Psoas muscle (tissue), 8 donors: ENCODE results near the gene DR1. TPM values are rescaled to one million over a fixed set of nuclear protein-coding genes. Genes with fewer than 3 reads are reported as not detected.

Experiments
- ATAC-seq, 4 donors: fragments of 200-7000 bp; cut with Tn5 transposase; one replicate each; pipeline ENCODE4 v1.9.1; 2020; ENCODE audit warnings: moderate library complexity in 3 of 4, mild to moderate bottlenecking in 2 of 4
- DNase-seq, 2 donors: peaks; one replicate each; pipeline ENCODE4 v3.0.0-alpha.2; 2020
- H3K27ac ChIP-seq: fragments of 200-600 bp; one replicate; pipeline ENCODE4 v1.8.0; 2022
- H3K27me3 ChIP-seq, 3 donors: fragments of 200-600 bp in 1 of 3; one replicate each; pipeline versions ENCODE4 v1.6.1 to v1.8.0; 2013 to 2022; ENCODE audit warnings: low read length in 2 of 3, mild to moderate bottlenecking in 2 of 3, moderate library complexity in 1 of 3; ENCODE audit not compliant: insufficient read depth in 3 of 3
- H3K36me3 ChIP-seq, 2 donors: fragments of 200-600 bp in 1 of 2; one replicate each; pipeline versions ENCODE4 v1.6.1 to v1.8.0; 2013 to 2022; ENCODE audit warnings: low read depth in 1 of 2, mild to moderate bottlenecking in 1 of 2, moderate library complexity in 1 of 2; ENCODE audit not compliant: insufficient read depth in 1 of 2
- H3K4me1 ChIP-seq: fragments of 200-600 bp; one replicate; pipeline ENCODE4 v1.8.0; 2022
- H3K4me3 ChIP-seq: fragments of 200-600 bp; one replicate; pipeline ENCODE4 v1.8.0; 2022; ENCODE audit warnings: mild to moderate bottlenecking
- H3K9me3 ChIP-seq: fragments of 200-600 bp; one replicate; pipeline ENCODE4 v1.8.0; 2022
- WGBS, 3 donors: extraction: QIAGEN DNeasy Blood & Tissue Kit; methylation state at CpG; one replicate each; pipeline versions ENCODE4 v1.1.6 to v1.1.7; 2013; 5-methylcytosine and 5-hydroxymethylcytosine counted together
- intact Hi-C, 2 donors: fragments of 100-400 bp; cut with DNase I; formaldehyde crosslinking; loops; one replicate each; pipeline versions ENCODE4 v1.11.0 to v1.14.2; 2022
- polyA plus RNA-seq, 3 donors: library from polyadenylated mRNA; stranded (reverse); fragments of 200-250 nt; gene quantifications; one replicate each; pipeline ENCODE4 v1.2.3, GENCODE V29; 2013
- total RNA-seq, 4 donors: library from RNA; stranded (reverse); fragmentation: NEBNext Ultra II Directional in 2 of 4; extraction: Animal tissue kit (Norgen Biotek cat#: 25700) in 2 of 4; gene quantifications; one replicate each; pipeline versions ENCODE4 v1.2.1 to v1.2.4, GENCODE V29; 2021 to 2023
- TF ChIP-seq, protein P1 (sequence below): fragments of 200-600 bp; IDR thresholded peaks from one replicate; pipeline ENCODE4 v1.8.0; 2022; ENCODE audit warnings: antibody characterized with exemption
- donor health status: healthy with polysubstance abuse.
- donor health status: DM: no; HTN: no; CAD: no; lungs with moderate emphysema.
- donor health status: Bipolar disorder and iron deficiency.
- donor health status: healthy.
- donor health status: DM: yes; HTN: yes; CAD: no.
- donor health status: DM: no; HTN: no; CAD: no.
- donor health status: DM: no; HTN: no; CAD: no.
- donor health status: DM: yes; HTN: yes; CAD: no.

DR1 gene
- total and polyA plus RNA-seq, 7 donors: 13.6 to 46.7 (median 38.1) TPM

DNA sequence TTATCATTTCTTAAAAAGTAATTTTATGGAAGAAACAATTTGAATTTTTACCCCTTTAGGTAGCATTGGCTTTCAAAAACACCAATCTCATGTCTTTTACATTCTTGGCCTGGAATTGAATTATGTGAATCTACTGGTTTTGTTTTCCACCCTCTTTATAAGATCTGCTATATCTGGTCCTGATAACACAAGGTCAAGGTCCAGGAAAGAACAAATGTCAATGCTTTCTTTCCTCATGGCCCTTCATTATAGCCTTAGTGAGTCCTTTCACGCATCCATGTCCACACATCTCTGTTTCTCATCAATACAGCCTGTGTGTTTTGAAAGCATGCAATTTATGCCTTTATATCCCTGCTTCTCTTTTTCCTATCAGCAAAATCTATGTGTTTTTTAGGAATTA lies 24.0 kb upstream of the DR1 start:
- Histone ChIP-seq H3K4me3 (no peak overlapping the region), H3K27ac (no peak overlapping the region), H3K27me3 (no peaks in the 10 kb centered on the region), H3K9me3 (no peaks in the 10 kb centered on the region), H3K36me3 (no peaks in the 10 kb centered on the region), H3K4me1 (no peaks in the 10 kb centered on the region)
- 95 to 97% (median 97%) methylated on average over 1 of the region's 1 CpG for WGBS, 3 donors
- no peak for DNase-seq
- TF ChIP-seq, protein P1, sequence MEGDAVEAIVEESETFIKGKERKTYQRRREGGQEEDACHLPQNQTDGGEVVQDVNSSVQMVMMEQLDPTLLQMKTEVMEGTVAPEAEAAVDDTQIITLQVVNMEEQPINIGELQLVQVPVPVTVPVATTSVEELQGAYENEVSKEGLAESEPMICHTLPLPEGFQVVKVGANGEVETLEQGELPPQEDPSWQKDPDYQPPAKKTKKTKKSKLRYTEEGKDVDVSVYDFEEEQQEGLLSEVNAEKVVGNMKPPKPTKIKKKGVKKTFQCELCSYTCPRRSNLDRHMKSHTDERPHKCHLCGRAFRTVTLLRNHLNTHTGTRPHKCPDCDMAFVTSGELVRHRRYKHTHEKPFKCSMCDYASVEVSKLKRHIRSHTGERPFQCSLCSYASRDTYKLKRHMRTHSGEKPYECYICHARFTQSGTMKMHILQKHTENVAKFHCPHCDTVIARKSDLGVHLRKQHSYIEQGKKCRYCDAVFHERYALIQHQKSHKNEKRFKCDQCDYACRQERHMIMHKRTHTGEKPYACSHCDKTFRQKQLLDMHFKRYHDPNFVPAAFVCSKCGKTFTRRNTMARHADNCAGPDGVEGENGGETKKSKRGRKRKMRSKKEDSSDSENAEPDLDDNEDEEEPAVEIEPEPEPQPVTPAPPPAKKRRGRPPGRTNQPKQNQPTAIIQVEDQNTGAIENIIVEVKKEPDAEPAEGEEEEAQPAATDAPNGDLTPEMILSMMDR: no peak
- ATAC-seq: no peak
- intact Hi-C loops: no loop called here

- intact Hi-C loops: no loop called here
- no peak for DNase-seq
- 95 to 97% (median 97%) methylated on average over 3 of the region's 3 CpGs for WGBS, 3 donors
- no peaks in the 10 kb centered on the region for H3K9me3 ChIP-seq
- no peaks in the 10 kb centered on the region for H3K4me1 ChIP-seq
- TF ChIP-seq, protein P1: no peak
- H3K36me3 ChIP-seq: no peaks in the 10 kb centered on the region
- H3K4me3 ChIP-seq: no peak overlapping the region
- H3K27me3 ChIP-seq: no peaks in the 10 kb centered on the region
- no peak for ATAC-seq
- no peak overlapping the region for H3K27ac ChIP-seq
These were observed 23.4 kb upstream of the DR1 start for GRCh38 chr1:93322349-93322748.

DNA sequence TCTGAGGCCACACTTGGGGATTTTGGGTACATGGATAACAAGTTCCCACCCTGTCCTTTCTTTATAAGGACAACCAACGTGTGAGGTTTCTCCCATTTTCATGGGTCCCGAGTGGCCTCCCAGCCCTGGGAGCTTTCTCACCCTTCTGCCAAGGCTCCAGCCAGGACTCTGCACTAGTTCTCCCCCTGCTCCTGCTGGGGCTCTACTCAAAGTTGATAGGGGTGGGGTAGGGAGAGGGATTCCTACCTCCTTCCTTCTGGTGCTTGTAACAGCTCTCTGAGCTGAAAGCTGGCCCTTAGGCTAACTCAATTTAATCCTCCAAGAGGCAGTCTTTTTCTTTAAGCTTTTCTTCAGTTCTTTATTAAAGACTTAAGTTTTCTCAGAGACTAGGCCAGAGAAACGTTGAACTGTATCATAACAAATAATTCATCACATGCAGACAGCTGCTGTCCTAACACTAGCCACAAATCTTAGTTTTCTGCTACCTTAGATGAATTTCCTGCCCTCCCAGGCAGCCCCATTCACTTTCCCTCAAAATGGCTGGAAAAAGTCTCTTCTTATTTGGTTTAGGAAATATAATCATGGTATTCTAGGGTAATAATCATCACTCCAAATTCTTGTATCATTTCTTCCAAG lies 22.4 kb upstream of the DR1 start:
- no peaks in the 10 kb centered on the region for H3K27me3 ChIP-seq
- H3K27ac ChIP-seq: no peak overlapping the region
- intact Hi-C loops: no loop called here
- no peak for ATAC-seq
- H3K9me3 ChIP-seq: no peaks in the 10 kb centered on the region
- TF ChIP-seq, protein P1: no peak
- 54 to 59% (median 56%) methylated on average over 3 of the region's 3 CpGs for WGBS, 3 donors
- H3K4me3 ChIP-seq: no peak overlapping the region
- no peak for DNase-seq
- no peaks in the 10 kb centered on the region for H3K36me3 ChIP-seq
- no peaks in the 10 kb centered on the region for H3K4me1 ChIP-seq

DNA sequence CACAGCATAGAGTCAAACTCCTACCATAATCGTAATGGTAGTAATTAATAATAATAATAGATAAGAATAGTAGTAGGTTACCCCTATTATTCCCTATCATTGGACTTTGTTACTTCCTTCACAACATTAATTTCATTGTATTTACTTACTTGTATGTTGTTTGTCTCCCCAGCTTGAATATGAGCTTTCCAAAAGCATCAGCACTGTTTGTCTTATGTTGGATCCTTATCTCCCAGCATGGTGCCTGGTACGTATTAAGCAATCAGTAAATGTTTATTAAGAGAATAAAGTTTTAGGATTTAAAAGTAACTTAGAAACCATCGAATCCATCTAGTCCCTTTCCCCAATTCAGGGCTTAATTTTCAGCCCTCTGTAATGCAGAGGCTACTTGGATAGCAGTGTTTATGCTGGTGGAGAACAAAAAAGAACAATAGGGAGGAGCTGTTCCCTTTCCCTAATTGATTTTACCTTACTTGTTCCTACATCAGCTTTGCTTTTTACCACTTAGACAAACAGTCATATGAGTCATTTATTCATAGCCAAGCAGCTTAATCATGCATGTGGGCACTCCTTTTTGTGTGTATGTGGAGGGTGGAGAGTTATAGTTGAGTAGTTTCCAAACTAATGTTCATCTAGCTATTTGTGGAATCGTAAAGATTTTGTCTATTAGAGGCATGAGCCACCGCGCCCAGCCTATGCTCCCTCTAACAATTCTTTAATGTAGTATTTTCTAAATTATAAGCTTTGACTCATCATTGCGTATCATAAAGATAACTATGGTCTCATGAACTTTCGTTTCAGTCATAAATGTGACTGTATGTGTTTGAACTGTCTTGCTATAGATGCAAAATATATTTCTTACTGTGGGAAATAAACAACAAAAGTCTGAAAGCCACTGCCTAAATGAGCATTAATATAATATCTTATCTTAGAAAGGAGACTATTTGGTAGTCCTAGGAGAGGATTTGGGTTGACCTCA lies 20.9 kb upstream of the DR1 start:
- no peak for DNase-seq
- TF ChIP-seq, protein P1: no peak

More for the DNA sequence above, 20.9 kb upstream of the DR1 start:
- no peak for ATAC-seq
- Histone ChIP-seq H3K4me3 (no peak overlapping the region), H3K9me3 (no peaks in the 10 kb centered on the region), H3K27me3 (no peaks in the 10 kb centered on the region), H3K4me1 (no peaks in the 10 kb centered on the region), H3K36me3 (no peaks in the 10 kb centered on the region), H3K27ac (no peak overlapping the region)
- 82 to 91% (median 82%) methylated on average over 8 of the region's 8 CpGs for WGBS, 3 donors
- intact Hi-C loops: no loop called here
